GM19397 (cell line): ENCODE data around the gene TGIF1.
"Not testable (repeated sequence)": the region's sequence is repeated elsewhere in the genome, so short reads cannot be mapped to it uniquely, and the experiment has no call there.

Experiments
- ATAC-seq: cut with Tn5 transposase; IDR thresholded peaks from one replicate; pipeline ENCODE4 v1.9.1; 2021; ENCODE audit warnings: mild to moderate bottlenecking, moderate library complexity; ENCODE audit not compliant: unreplicated experiment

TGIF1 gene

DNA sequence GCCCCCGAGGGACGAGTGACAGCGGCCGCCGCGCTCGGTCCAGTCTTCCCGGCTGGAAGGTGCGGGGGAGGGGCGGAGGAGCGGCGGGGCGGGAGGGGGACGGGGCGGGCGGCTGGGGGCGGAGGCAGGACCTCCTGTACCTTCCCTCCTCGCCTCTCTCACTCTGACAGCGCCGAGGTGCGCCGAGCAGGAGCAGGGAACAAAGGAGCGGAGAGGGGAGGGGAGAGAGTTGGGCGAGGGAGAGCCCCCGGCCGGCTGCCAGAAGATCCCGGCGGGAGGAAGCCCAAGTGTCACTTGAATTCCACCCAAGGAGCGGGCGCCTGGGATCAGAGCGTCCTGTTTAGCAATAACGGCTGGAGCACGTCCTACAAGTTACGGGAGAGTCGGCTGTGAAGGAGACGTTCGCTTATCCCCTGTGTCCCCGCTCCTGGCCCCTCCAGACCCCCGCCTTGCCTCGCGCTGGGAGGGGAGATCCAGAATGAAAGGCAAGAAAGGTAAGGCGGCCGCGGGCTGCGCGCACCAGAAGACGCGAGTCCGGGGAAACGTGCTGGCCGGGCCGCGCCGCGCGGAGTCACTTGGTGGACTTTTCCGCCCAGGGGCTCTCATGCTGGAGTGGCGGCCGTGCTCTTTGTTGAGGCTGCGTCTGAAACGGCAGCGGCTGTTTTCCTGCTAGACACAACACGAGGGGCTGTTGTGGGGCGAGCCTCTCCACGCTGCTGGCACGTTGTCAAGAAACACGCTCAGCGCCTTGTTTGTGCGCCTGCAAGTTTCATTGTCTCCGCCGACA, at the start of gene TGIF1:
Gene TGIF1 (plus strand): TSS at position 161 of the 787 bp plus-strand sequence. CDS start 318 bp downstream, at position 479.
- no peak for ATAC-seq

DNA sequence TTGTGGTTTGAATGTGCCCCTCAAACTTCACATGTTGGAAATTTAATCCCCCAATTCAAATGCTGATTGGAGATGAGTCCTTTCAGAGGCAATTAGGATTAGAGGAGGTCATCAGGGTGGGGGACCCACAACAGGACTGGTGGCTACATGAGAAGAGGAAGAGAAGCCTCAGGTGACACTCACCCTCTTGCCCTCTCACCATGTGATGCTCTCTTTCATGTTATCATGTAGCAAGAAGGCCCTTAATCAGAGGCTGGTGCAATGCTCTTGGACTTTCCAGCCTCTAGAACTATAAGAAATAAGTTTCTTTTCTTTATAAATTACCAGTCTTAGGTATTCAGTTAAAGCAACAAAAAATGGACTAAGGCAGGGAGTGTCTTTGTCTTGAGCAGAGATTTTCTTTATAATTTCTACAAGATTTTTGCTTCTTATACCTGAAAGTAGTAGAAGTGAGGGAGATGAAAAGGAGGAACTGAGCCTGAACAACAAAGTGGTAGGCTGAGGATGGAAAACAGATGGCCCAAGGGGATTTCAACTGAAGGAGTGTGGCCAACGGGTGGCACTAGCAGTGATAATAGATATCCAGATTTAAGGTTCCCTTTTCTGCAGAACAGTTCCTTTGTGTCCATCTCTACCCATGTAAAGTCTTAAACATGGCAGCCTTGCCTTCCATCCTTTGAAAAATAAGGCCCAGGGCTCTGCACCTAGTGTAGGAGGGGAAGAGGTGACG, 49.2 kb upstream of the TGIF1 start:
- no peak for ATAC-seq

DNA sequence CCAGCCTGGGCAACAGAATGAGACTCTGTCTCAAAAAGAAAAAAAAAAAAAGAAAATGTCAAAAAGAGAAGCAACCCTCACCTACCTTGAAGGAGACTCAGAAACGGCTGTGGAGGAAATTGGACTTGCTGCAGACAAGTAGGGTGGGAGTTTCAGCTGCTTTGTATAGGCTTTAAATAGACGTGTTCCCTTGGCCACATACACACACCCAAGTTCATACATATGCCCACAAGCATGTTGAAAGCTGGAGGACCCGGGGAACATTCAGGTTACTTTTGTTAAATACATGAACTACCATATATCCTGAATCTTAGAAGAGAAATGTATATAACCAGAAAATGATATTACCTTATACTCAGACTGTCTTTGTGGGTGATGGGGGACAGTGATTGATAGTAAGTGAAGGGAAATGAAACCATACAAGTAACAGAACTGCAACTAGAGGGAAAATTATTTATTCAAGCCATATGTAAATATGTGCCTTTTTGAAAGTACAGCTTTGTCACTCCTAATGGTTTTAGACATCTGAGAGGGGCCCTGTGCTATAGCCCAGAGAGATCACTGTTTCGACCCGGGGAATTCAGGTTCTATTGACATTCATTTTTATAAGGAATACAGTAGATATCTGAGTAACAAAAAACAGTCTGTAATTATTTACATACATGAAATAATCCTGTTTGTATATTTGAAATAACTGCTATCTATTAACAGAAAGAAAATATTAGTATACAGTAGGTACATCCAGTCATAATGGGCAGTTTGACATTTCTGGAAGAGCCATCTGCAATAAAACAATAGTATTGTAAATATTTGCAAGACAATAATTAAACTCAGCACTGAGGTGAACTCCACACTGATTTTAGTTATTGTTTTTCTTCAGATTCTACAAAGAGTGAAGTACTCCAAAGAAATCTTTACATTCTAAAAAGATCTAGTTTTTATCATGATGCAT, 48.0 kb upstream of the TGIF1 start:
- peak; percentile 91 for ATAC-seq

DNA sequence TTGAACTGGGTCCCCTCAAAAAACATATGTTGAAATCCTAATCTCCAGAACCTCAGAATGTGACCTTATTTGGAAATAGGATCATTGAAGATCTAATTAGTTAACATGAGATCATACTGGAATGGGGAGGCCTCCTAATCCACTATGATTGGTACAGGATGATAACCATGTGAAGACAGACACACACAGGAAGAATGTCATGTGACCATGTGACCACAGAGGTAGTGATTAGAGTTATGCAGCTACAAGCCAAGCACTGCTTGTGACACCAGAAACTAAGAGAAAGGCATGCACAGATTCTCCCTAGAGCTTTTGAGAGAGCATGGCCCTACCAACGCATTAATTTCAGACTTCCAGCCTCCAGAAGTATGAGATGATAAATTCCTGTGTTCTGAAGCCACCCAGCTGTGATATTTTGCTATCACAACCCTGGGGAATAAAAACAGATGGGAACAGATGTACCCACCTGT, 47.0 kb upstream of the TGIF1 start:
- ATAC-seq: no peak

DNA sequence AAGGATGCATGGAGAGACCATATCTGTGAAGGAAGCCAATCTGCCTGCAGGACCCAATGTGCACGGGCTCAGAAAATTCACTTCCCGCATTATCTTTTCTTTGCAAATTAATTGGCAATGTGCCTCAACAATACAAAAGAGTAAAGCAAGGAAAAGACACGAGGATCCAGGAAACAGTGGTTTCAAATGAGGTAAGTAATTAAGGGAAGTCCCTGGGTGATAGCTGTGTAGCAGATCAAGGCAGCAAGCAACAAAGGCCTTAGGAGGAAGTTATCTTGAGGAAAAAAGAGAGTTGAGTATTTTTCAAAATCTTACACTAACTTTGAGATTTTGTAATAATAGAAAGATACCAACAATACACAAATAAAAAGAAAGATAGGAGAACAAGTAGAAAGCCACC, 44.3 kb upstream of the TGIF1 start:
- no peak for ATAC-seq

DNA sequence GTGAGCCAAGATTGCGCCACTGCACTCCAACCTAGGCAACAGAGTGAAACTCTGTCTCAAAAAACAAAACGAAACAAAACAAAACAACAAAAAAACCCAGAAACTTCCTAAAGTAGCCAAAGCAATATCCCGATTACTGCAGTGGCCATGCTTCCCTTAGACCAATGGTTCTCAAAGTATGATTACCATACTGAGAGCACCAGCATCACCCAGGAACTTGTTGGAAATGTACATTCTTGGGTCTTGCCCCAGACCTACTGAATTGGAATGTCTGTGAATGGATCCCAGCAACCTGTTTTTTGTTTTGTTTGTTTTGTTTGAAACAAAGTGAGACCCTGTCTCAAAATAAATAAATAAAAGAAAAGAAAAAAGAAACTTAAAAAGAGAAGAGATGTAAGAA, 41.9 kb upstream of the TGIF1 start:
- ATAC-seq: no peak

DNA sequence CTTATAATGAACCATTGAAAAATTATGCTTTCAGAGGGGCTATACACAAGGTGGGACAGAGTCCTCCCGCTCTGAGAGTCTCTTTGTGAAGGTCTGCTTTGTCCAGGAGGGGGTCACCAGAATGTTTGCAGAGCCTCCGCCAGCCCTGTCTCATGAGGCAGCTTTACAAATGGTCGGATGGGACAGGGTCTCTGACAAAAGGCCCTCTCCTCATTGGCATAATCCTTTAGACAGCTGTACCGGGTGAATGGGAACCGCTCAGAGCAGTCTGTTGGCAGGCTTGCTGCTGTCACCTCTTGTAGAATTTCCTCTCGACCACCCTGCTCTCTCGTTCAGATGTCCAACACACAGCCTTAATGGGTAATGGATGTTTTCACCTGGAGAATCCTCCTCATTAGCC, 40.2 kb upstream of the TGIF1 start:
- no peak for ATAC-seq

DNA sequence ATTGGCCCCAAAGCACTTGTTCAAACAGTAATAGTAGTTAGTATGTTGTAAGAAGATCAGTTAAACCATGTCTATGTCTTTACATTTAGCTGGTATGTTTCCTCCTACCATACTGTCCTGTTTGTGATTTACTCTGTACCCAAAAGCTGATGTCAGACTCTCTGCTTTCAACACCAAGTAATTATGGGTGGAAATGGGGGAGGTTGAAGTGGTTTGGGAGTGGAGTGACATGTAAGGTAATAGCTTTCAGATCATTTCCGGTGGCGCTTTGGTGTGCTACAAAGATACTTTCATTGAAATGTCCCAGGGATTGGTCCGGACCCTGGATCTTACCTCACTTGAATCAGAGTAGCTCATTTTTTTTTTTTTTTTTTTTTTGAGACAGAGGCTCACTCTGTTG, 39.7 kb upstream of the TGIF1 start:
- no peak for ATAC-seq

DNA sequence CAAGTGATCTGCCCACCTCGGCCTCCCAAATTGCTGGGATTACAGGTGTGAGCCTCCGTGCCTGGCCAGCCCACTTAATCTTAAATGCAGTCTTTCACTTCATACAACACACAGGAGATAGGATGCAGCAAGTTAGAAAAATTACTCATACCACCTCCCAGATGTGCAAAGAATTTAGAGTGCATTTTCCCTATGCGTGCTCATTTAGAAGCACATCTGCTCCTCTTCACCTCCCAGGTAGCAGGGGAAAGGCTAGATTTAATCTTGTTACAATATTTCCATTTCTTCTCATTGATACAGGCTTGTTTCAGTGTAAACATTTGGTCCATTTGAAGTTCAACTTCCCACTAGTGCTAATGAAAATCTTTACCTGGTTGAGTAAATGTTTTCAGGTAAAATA, 39.1 kb upstream of the TGIF1 start:
- ATAC-seq: not testable (repeated sequence)

DNA sequence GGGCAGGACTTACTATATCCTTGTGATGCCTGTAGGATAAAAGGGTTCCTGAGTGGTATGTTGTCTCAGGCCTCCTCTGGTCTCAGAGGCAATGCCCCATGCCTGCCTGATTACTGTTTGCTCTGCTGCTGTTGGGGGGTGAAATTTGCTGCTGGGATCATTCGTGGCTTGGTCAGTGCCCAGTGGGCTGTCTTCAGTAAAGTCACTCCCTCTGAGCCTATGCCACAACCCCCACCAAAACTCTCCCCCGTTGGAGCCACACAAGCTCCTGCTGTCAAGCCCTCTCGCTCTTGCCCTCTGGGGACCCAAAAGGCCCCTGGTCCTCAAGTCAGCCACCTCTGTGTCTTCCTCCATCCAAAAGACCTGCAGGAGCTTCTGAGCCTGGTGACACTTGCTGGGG, 38.6 kb upstream of the TGIF1 start:
- no peak for ATAC-seq

DNA sequence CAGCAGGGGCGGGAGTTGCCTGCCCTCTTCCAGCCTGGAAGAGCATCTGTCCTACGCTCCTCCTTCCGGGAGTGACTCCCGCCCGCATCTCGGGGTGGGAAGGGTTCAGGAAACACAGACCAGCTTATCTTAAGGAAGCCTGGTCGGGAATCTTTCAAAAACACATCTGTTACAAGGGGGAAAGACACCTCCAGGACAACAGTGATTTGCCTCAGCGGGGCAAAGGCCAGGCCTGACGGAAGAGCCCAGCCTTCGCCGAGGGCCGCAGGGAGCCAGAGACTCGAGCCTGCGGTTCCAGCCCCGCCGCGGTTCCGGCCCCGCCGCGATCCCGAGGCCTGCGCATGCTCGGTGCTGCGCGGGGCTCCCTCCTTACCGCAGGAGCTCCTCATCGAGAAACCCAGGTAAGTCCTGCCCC, 38.1 kb upstream of the TGIF1 start:
- ATAC-seq: no peak

DNA sequence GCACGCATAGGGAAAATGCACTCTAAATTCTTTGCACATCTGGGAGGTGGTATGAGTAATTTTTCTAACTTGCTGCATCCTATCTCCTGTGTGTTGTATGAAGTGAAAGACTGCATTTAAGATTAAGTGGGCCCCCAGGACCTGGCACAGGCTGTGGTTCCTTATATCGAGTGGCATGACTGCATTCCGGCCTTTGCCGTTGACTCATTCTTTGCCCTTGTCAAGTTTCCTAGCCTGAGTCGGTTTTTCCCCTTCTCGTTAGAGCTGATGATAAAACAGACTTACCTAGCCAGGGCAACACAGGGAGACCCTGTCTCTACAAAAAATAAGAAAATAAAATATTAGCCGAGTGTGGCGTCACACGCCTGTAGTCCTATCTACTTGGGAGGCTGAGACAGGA, 37.4 kb upstream of the TGIF1 start:
- not testable (repeated sequence) for ATAC-seq

DNA sequence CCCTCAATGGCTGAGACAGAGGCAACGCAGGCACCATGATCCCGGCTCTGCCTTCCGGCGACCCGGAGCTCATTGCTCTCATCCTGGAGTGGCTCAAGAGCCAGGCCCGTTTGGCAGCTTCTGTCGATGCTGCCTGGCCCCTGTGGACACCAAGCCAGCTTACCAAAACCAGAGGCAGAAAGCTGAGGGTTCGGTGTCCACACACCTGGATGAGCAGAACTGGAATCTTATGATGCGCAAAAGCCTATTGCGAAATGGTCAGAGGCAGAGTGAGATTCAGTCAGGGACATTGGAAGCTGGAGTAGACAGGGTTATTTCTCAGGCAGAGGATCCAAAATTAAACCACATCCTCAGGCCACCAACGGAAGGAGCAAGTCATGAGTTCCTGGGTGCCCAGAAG, 34.9 kb upstream of the TGIF1 start:
- ATAC-seq: no peak

DNA sequence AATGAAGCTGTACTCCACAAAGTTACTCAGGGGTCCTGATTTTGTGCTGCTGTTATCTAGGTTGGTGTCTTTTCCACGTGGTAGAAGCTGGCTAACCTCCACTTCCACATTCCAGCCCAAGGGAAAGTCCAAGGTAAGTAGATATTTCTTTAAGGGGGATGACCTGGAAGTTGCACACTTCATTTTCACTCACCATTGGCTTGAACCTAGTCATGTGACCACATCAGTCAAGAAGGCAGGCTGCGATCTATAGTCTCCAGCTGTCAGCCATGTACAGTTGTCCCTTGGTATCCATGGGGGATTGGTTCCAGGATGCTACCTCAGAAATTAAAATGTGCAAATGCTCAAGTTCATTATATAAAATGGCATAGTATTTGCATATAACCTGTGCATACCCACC, 31.9 kb upstream of the TGIF1 start:
- ATAC-seq: no peak

DNA sequence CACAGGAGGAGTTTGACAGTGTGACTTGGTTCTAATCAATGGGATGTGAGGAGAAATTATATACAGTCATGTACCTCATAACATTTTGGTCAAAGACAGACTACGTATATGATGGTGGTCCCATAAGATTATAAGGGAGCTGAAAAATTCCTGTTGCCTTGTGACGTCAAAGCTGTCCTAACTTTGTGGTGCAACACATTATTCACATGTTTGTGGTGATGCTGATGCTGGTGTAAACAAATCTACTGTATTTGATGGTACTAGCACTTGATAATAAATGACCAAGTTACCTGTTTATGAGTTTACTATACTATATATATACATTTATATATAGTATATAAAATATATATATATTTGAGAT, 29.1 kb upstream of the TGIF1 start:
- ATAC-seq: no peak

DNA sequence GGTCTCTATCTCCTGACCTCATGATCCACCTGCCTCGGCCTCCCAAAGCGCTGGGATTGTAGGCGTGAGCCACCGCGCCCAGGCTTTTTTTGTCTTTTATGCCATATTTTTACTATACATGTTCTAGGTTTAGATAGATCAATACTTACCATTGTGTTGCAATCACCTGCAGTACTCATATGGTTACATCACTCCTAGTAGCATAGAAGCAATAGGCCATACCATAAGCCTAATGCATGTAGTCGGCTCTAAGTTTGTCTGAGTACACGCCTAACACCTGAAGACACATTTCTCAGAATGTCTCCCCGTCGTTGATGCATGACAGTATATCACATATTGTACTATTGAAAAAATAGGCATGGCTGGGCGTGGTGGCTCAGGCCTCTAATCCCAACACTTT, 27.1 kb upstream of the TGIF1 start:
- no peak for ATAC-seq

DNA sequence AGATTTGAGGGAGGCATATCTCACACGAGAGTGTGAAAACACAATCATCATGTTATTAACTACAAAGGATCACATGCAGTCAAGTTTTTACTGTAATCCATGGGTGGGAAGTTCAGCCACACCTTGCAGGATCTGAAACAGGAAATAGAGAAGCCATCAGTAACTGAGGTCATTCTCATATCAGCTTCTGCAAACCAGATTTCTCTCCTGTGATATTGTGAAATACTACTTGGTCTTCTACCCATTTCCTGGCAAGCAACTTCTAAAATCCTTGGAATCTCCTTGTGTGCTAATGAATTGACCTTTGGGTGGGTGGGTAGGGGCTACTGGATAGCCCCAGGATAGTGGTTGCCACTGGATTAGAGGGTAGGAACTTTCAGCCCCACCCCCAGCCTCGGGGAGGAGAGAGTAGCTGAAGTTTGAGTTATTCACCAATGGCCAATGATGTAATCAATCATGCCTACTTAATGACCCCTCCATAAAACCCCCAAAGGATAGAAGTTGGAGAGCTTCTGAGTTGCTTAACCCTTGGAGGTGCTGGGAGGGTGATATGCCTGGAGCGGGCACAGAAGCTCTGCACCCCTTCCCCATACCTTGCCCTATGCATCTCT, 25.6 kb upstream of the TGIF1 start:
- no peak for ATAC-seq

DNA sequence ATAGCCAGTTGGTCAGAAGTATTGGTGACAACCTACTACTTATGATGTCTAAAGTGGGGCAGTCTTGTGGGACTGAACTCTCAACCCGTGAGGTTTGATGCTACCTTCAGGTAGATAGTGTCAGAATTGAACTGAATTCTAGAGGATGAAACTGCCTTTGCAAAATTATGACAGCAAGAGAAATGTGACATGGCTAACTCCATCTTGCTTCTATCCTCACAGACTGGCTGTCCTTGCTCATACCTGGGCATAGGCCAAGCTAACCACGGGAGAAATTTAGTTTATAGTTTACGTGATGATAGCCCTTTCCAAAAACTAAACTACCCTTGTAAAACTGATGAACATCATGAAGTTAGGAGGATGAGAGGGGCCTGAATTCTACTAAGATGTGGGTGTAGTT, 24.9 kb upstream of the TGIF1 start:
- ATAC-seq: no peak

DNA sequence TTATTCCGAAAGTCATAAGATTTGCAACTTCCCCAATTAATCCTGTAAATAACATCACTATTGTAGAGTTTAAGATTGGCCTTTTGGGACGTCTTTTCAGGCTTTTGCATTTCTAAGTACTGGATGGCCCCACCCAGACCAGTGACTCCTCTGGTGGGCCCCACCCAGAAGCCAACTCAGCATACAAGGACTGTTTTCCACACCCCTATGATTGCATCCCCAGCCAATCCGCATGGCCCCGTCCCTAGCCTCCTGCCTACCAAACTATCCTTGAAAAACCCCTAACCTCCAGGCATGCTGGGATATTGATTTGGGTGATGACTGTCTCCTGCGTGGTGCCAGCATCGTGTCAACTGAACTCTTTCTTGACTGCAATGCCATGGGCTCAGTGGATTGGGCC, 24.5 kb upstream of the TGIF1 start:
- ATAC-seq: no peak

DNA sequence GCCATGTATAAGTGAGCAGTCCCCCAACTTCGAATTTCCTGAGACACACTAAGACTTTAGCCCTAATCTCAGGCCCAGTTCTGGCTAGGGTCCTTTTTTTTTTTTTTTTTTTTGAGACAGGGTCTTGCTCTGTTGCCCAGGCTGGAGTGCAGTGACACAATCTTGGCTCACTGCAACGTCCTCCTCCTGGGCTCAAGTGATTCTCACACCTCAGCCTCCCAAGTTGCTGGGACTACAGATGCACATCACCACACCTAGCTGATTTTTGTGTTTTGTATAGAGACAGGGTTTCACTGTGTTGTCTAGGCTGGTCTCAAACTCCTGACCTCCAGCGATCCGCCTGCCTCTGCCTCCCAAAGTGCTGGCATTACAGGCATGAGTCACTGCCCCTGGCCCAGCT, 23.9 kb upstream of the TGIF1 start:
- no peak for ATAC-seq

DNA sequence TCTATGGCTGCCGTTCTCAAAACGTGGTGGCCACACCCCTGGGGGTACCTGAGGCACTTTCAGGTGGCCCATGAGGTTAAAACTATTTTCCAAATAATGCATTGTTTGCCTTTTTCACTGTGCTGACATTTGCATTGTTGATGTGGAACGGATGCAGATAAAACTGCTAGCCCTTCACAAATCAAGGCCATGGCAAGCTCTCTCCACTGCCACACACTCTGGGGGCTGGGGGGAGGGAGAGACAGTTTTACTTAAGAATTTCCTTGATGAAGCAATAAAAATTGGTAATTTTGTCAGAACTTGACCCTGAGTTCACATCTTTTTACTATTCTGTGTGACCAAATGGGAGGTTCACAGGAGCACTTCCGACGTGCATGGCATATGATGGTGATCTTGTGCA, 22.0 kb upstream of the TGIF1 start:
- ATAC-seq: no peak
